Ishikawa (cell line): ENCODE measurements around the gene BICRA.

Experiments
- CEBPB ChIP-seq: IDR thresholded peaks from 2 replicates; pipeline ENCODE4 v1.6.1; 2012
- FOXM1 ChIP-seq: IDR thresholded peaks from 2 replicates; pipeline ENCODE4 v1.6.1; 2012; ENCODE audit warnings: low read depth, borderline replicate concordance
- MAX ChIP-seq: IDR thresholded peaks from 2 replicates; pipeline ENCODE4 v1.6.1; 2012
- NFIC ChIP-seq: IDR thresholded peaks from 2 replicates; pipeline ENCODE4 v1.6.1; 2012
- REST ChIP-seq: IDR thresholded peaks from 2 replicates; pipeline ENCODE4 v1.6.1; 2012; ENCODE audit warnings: low read depth, mild to moderate bottlenecking

- TF ChIP-seq NFIC (no peak), MAX (no peak), CEBPB (no peak), FOXM1 (no peak), REST (no peak)
Measured at GRCh38 chr19:47560999-47561398, 47.9 kb upstream of the BICRA start.
